Measurements from ENCODE around the gene TRIM10.
A peak's percentile ranks its signal among the peaks of the same experiment; 100 is the strongest.
"Not testable (repeated sequence)": the region's sequence is repeated elsewhere in the genome, so short reads cannot be mapped to it uniquely, and the experiment has no call there.

The TRIM10 gene

GRCh38 chr6:30127238-30128093 is 33.5 kb downstream of the TRIM10 start:
- no peak for DNase-seq

- DNase-seq: no peak
These were observed 38.5 kb downstream of the TRIM10 start for GRCh38 chr6:30122515-30122914.

GRCh38 chr6:30121446-30122366 is 39.3 kb downstream of the TRIM10 start:
- DNase-seq: no peak

- DNase-seq: not testable (repeated sequence)
These were observed 42.3 kb downstream of the TRIM10 start for GRCh38 chr6:30118691-30119090.

GRCh38 chr6:30116724-30117123 is 44.3 kb downstream of the TRIM10 start:
- DNase-seq: no peak

- DNase-seq: no peak
These were observed 47.2 kb downstream of the TRIM10 start for GRCh38 chr6:30113841-30114240.

- DNase-seq: no peak
These were observed 47.8 kb downstream of the TRIM10 start, which contains the start of gene TRIM31 for GRCh38 chr6:30113003-30113759. TSS of gene TRIM31 (minus strand) at chr6:30113090. CDS start at chr6:30112805, 285 bp downstream.

GRCh38 chr6:30112402-30112994 is 48.5 kb downstream of the TRIM10 start:
- no peak for DNase-seq

- no peak for DNase-seq
These were observed 49.6 kb downstream of the TRIM10 start for GRCh38 chr6:30111266-30111856.

GRCh38 chr6:30104661-30105060 is 56.4 kb downstream of the TRIM10 start:
- no peak for DNase-seq

- no peak for DNase-seq
These were observed 57.2 kb downstream of the TRIM10 start for GRCh38 chr6:30103872-30104179.

- DNase-seq: peak; percentile 76
These were observed 57.8 kb downstream of the TRIM10 start for GRCh38 chr6:30102970-30103871.

- no peak for DNase-seq
These were observed 58.5 kb downstream of the TRIM10 start for GRCh38 chr6:30102414-30102969.

Measured in stimulated activated naive CD4-positive, alpha-beta T cell treated with Interleukin-2 at 50 U/mL for 16 hours (primary cell).